ENCODE data around the gene TMEM203. TPM values are rescaled to one million over a fixed set of nuclear protein-coding genes. Genes with fewer than 3 reads are reported as not detected.

The TMEM203 gene
- total and polyA plus RNA-seq, 12 donors: 21.7 to 48.4 (median 40.0) TPM

- WGBS, 4 donors: 47 to 80% (median 59%) methylated on average over 1 to 11 of the region's 11 CpGs
- Histone ChIP-seq H3K27me3 (no peaks in the 10 kb centered on the region), H3K36me3 (replicated peaks in 1 of 2) (no peaks in the 10 kb centered on the region), H3K9me3 (replicated peaks in 1 of 3) (no peaks in the 10 kb centered on the region), H3K4me1 (replicated peaks in 1 of 2) (peaks cover 6 to 46% of the 10 kb centered on the region in 2 donors), H3K27ac (no peak overlapping the region), H3K4me3 (no peak overlapping the region)
- TF ChIP-seq POLR2A (IDR thresholded peaks at IDR 0.05) (no peak), CTCF (IDR thresholded peaks at IDR 0.05) (no peak)
- no peak for DNase-seq
- intact Hi-C loops (cut with DNase I): no loop called here
Measured at GRCh38 chr9:137198902-137199283, 6.6 kb downstream of the TMEM203 start.

GRCh38 chr9:137198051-137198901, 7.2 kb downstream of the TMEM203 start:
- intact Hi-C loops (cut with DNase I): no loop called here

GRCh38 chr9:137195525-137196220, 9.8 kb downstream of the TMEM203 start:
- intact Hi-C loops (cut with DNase I): no loop called here
- H3K4me1 ChIP-seq (replicated peaks in 1 of 2): peaks cover 0 to 24% of the 10 kb centered on the region in 2 donors
- no peak overlapping the region for H3K27ac ChIP-seq
- TF ChIP-seq POLR2A (IDR thresholded peaks at IDR 0.05) (no peak), CTCF (IDR thresholded peaks at IDR 0.05) (no peak)
- H3K4me3 ChIP-seq: no peak overlapping the region
- no peaks in the 10 kb centered on the region for H3K27me3 ChIP-seq
- WGBS, 4 donors: 83 to 88% (median 87%) methylated on average over 13 to 21 of the region's 21 CpGs
- DNase-seq: no peak
- peaks cover 0 to 14% of the 10 kb centered on the region in 2 donors for H3K36me3 ChIP-seq (replicated peaks in 1 of 2)
- no peaks in the 10 kb centered on the region for H3K9me3 ChIP-seq (replicated peaks in 1 of 3)

More at GRCh38 chr9:137198051-137198901, 7.2 kb downstream of the TMEM203 start:
- Histone ChIP-seq H3K4me3 (no peak overlapping the region), H3K27ac (no peak overlapping the region), H3K4me1 (replicated peaks in 1 of 2) (peaks cover 6 to 40% of the 10 kb centered on the region in 2 donors), H3K27me3 (no peaks in the 10 kb centered on the region), H3K36me3 (replicated peaks in 1 of 2) (no peaks in the 10 kb centered on the region), H3K9me3 (replicated peaks in 1 of 3) (no peaks in the 10 kb centered on the region)
- 79 to 90% (median 81%) methylated on average over 6 to 19 of the region's 19 CpGs for WGBS, 4 donors
- no peak for TF ChIP-seq POLR2A (IDR thresholded peaks at IDR 0.05)
- no peak for TF ChIP-seq CTCF (IDR thresholded peaks at IDR 0.05)
- DNase-seq: no peak

GRCh38 chr9:137194909-137195308, 10.5 kb downstream of the TMEM203 start:
- 80 to 89% (median 80%) methylated on average over 3 to 10 of the region's 10 CpGs; no CpG with 5 or more reads in 1 of the 4 donors for WGBS, 4 donors
- H3K27me3 ChIP-seq: no peaks in the 10 kb centered on the region
- H3K4me3 ChIP-seq: no peak overlapping the region
- intact Hi-C loops (cut with DNase I): no loop called here
- H3K4me1 ChIP-seq (replicated peaks in 1 of 2): peaks cover 3 to 29% of the 10 kb centered on the region in 2 donors
- no peaks in the 10 kb centered on the region for H3K9me3 ChIP-seq (replicated peaks in 1 of 3)
- no peak overlapping the region for H3K27ac ChIP-seq
- peaks cover 0 to 22% of the 10 kb centered on the region in 2 donors for H3K36me3 ChIP-seq (replicated peaks in 1 of 2)
- no peak for DNase-seq
- no peak for TF ChIP-seq POLR2A (IDR thresholded peaks at IDR 0.05)
